Measurements from ENCODE around the gene NEURL3.

NEURL3 gene

GRCh38 chr2:96532641-96533291 is 27.6 kb upstream of the NEURL3 start:
- no peak overlapping the region for H3K4me3 ChIP-seq (replicated peaks; ENCODE audit: insufficient read depth, low read length)
- DNase-seq (ENCODE audit: low read depth in 1 of 2, low spot score in 1 of 2), result no peak
- H3K27me3 ChIP-seq (ENCODE audit: insufficient read depth, poor library complexity, severe bottlenecking), result no peaks in the 10 kb centered on the region
- peak overlapping the region; percentile 63 for H3K27ac ChIP-seq (replicated peaks)
- TF ChIP-seq POLR2AphosphoS5 (IDR thresholded peaks at IDR 0.05; ENCODE audit: low read depth) (no peak), SPI1 (IDR thresholded peaks at IDR 0.05; ENCODE audit: borderline replicate concordance, low read depth) (no peak), CTCF (IDR thresholded peaks at IDR 0.05; ENCODE audit: insufficient read depth, low read length) (no peak), GABPA (IDR thresholded peaks at IDR 0.05; ENCODE audit: low read depth) (no peak), REST (IDR thresholded peaks at IDR 0.05; ENCODE audit: insufficient replicate concordance, low read depth) (no peak)

GRCh38 chr2:96531872-96532505 is 26.8 kb upstream of the NEURL3 start:
- no peak for TF ChIP-seq POLR2AphosphoS5 (IDR thresholded peaks at IDR 0.05; ENCODE audit: low read depth)
- no peak for TF ChIP-seq GABPA (IDR thresholded peaks at IDR 0.05; ENCODE audit: low read depth)
- TF ChIP-seq REST (IDR thresholded peaks at IDR 0.05; ENCODE audit: insufficient replicate concordance, low read depth), result no peak
- no peak for TF ChIP-seq CTCF (IDR thresholded peaks at IDR 0.05; ENCODE audit: insufficient read depth, low read length)
- no peak for TF ChIP-seq SPI1 (IDR thresholded peaks at IDR 0.05; ENCODE audit: borderline replicate concordance, low read depth)
- Histone ChIP-seq H3K27me3 (ENCODE audit: insufficient read depth, poor library complexity, severe bottlenecking) (no peaks in the 10 kb centered on the region), H3K27ac (replicated peaks) (no peak overlapping the region), H3K4me3 (replicated peaks; ENCODE audit: insufficient read depth, low read length) (no peak overlapping the region)
- DNase-seq (ENCODE audit: low read depth in 1 of 2, low spot score in 1 of 2), result peak; percentile 33 to 84

GRCh38 chr2:96531366-96531765 is 26.2 kb upstream of the NEURL3 start:
- DNase-seq (ENCODE audit: low read depth in 1 of 2, low spot score in 1 of 2), result no peak
- Histone ChIP-seq H3K4me3 (replicated peaks; ENCODE audit: insufficient read depth, low read length) (no peak overlapping the region), H3K27me3 (ENCODE audit: insufficient read depth, poor library complexity, severe bottlenecking) (no peaks in the 10 kb centered on the region), H3K27ac (replicated peaks) (no peak overlapping the region)
- TF ChIP-seq SPI1 (IDR thresholded peaks at IDR 0.05; ENCODE audit: borderline replicate concordance, low read depth) (no peak), POLR2AphosphoS5 (IDR thresholded peaks at IDR 0.05; ENCODE audit: low read depth) (no peak), GABPA (IDR thresholded peaks at IDR 0.05; ENCODE audit: low read depth) (no peak), CTCF (IDR thresholded peaks at IDR 0.05; ENCODE audit: insufficient read depth, low read length) (no peak)

All from HL-60 (cell line).